DOHH2 (cell line): ENCODE measurements around the gene COX6B1.

Experiments used
- CTCF ChIP-seq: fragments of 200-600 bp; sonication (generic); IDR thresholded peaks from one replicate; pipeline ENCODE4 v1.5.1; 2014; ENCODE audit warnings: antibody characterized with exemption, mild to moderate bottlenecking, low read depth, low read length; ENCODE audit not compliant: poor library complexity, severe bottlenecking
- EZH2phosphoT487 ChIP-seq: fragments of 200-600 bp; sonication (generic); IDR thresholded peaks from 2 replicates; pipeline ENCODE4 v1.6.1; 2017; ENCODE audit warnings: borderline replicate concordance, mild to moderate bottlenecking, antibody characterized with exemption, low read length, moderate library complexity, mixed read lengths

GRCh38 chr19:35628264-35628564, 19.9 kb upstream of the COX6B1 start:
- TF ChIP-seq CTCF (no peak), EZH2phosphoT487 (no peak)
